Fibroblast of gingiva (primary cell): ENCODE data around the gene CBX6.
A peak's percentile ranks its signal among the peaks of the same experiment; 100 is the strongest.

Experiments
- DNase-seq: peaks from one replicate; pipeline ENCODE4 v3.0.0-alpha.2; 2011; ENCODE audit warnings: low read depth

Gene CBX6

DNA sequence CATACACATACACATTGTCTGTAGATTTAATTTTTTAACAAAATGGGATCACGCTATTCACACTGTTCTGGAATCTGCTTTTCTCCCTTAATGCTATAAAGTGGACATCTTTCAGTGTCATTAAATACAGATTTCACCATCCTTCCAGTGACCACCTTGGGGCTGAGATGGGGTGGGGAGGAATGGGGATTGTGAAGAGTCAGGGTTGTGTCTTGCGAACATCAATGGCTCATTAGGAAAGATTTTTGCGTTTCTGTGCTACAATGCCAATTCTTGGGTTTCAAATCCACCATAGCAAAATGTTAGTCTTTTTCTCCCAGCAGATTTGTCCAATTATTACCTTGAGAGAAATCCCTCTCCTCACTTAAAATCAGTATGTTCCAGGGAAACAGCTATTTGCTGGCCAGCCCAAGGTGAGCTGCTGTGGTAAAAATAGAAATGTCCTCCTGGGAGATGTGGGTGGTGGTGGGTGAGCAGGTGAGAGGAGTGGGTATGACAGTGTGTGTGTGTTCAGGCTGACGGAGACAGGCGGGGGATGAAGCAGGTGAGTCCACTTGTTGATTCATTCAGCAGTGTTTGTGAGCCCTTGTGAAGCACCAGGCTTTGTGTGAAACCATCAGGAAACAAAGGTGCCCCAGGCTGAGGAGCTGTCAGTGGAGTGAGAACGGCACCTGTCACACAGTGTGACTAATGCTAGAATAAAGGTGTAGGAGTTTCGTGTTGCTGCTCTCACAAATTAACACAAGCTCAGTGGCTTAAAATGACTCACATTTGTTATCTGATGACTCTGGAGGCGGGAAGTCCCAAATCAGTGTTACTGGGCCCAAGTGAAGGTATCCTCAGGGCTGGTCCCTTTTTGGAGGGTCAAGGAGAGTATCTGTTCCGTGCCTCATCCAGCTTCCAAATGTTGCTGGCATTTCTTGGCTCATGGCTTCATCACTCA is 1.7 kb upstream of the CBX6 start:
- DNase-seq = no peak

DNA sequence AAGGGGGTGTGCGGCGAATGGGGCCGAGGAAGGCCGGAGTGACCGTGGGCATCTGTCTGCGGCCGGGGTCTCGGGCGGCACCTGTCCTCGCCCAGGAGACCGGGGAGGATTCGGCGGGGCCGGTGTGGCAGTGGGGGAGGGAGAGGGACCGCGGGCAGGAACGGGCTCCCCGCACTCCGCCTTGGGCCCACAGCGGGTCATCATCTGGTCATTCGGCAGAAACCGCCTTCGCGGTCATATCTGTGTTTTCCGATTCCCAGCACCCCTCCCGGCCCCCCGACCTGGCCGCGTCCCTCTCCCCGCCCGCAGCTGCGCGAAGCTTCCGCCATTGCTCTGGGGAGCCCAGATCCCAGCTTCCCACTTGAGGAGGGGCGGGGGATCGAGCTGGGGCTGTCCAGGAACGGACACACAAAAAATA is 824 bp upstream of the CBX6 start:
- DNase-seq = peak; percentile 39

DNA sequence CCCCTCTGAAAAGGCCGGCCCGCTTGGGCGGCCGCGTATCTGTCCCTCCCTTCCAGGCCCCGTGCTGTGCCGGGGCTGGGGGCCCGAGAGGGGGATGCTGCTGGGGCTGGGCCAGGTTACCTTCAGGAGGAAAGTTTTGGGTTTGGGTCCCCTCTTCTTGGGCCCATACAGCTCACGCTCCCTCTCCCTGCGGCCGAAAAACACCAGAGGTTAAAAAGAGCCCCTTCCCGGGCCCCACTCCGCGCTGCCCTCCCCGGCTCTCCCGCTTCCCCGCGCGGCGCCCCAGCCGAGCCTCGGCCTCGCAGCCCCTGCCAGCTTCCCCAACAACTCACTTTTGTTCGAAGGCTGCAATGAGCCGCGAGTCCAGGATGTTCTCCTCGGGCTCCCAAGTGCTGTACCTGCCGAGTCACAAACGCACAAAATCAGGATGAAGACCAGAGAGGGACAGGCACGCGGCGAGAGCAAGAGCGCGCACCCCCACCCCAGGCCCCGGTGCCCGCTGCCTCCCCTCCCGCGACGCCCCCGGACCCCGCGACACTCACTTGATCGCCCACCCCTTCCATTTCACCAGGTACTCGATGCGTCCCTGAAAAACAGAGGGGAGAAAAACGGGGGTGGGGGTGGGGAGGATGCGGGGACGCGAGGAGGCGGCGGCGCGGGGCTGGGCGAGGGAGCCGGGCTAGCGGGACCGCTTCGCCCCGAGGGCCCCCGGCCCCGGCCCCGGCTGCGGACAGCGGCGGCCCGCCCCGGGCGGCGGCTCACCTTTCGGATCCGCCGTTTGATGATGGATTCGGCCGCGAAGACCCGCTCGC is 450 bp downstream of the CBX6 start:
- DNase-seq = no peak

DNA sequence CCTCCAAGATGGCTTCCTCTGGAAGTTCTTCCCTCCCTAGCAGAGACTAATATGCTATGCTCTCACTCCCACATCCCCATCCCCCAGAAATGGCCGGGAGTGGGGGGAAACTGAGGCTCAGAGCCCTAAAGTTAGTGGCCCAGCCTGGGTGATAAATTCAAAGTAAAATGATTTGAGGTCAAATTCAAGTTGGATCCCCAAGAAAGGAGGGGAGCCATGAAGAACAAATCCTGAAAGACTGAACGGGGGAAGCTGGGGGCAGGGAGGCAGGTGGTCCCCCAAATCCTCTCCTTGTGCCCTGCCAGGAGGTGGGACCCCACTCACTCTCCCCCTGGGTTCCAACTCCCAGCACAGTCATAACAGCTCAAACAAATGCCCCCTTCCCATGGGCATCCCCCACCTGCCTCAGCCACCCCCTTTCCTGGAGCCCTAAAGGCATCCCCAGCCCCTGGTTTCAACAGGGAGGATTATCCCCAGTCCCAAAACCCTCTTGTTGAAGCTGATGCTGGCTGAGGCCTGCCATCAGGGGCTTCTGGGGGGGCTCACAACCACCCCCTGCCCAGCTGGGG is 1.1 kb downstream of the CBX6 start:
- DNase-seq = no peak

DNA sequence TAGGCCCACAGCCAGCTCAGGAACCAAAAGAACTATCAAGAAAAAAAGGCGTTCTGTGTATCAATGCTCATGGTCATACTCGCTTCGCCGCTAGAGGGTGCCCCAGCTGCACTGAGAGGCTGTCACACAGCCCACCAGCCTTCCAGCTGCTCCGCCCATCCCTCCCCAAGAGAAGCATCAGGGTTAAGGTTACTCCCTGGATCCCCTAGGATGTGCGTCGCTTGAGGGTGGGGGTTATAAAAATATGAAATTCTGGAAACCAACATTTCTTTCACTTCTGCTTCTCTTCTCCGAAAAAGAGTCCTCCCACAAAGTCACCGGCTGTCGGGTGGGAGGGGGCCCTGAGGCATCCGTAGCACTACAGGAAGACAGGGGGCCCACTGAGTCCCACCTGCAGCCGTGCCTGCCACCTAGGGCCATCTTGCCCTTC is 1.7 kb downstream of the CBX6 start:
- peak; percentile 72 for DNase-seq

DNA sequence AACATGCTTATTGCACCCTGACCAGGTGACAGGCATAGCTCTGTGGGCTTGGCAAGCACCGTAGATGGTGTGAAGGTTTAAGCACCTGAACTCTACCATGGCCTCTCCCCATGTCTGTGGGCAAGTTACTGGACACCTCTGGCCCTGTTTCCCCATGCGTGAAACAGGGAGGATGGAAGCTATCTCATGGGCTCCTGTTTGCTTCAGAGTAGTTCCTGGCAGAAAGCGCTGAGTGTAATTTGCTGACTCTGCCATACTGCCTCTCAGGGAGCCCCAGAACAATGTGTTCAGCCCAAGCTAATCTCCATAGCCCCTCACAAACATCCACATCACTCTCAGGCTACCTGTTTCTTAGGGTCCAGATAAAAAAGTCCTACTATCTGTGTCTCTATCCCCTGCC is 2.4 kb downstream of the CBX6 start:
- no peak for DNase-seq

DNA sequence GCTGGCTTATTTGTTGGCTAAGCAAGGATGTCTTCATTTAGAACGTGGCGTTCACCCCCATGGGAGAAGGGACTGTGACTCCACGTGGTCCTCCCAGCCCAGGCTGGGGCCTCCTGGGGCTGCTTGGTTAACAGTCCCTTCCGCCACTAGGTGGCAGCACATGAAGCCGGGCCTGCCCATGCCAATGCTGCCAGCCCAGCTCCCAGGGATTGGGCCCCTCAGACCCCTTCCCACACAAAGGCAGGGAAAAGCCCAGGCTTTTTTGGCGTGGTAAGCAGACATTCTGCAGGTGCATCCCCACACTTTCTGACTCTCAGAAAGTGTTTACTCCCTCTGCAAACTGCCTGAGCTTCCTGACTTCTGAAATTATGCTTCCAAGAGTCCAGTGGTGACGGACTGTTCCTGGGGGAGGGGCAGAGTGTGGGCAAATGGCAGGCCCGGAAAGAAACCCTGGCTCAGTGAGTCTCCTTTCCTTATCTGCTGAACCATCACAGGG is 3.1 kb downstream of the CBX6 start:
- peak; percentile 44 for DNase-seq

DNA sequence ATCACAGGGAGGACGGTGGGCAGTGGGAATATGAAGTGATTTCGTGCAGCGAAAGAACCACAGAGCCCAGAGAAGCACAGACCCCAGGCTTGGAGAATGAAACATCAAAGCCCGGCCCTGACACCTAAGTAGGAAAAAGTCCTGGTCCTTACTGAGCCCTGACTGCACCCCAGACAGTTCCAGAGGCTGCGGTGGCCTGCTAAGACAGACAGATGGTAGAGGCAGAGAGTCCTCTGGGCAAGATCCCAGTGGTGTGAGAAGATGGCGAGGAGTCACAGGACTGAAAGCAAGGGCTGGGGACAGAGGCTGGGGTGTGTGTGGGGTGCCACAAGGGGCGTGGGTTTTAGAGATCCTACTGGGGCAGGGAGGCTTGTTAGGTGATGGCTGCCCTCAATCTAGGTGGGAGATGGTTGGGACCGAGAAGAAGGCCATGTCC is 3.7 kb downstream of the CBX6 start:
- DNase-seq = no peak

DNA sequence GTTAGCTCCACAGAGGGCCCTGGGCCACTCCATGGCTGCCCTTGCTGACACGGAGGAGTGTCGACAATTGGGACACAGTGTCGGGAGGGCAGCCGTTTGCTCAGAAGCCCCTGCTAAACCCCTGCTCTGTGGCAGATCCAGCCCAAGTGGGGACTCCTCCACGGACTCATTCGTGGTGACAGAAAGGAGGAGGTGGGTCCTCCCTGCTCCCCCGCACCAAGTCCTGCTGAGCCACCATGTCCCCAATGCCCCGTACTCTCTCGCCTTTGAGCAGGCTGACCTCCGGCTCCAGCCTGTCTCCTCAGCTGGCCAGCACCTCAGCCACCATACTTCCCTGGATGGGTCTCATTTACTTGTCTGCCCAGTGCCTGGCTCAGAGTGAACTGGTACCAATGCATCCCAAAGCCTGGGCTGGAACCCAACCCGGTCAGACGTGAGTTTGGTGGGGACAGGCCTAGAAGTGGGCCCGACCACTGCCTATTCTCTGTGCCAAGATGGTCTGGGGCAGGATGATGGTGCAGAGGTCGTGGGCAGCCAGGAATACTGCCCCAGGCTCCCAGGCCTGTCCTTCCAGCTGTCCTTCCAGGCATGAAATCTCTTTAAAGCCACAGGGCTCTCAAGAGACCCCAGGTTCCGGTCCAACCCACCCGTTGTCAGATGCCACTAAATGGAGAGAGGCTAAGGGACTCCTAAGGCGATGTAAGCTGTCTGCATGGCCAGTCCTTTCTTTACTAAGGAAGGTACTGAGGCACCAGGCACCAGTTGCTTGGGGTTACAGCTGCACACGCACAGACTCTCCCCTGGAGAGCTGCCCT is 4.3 kb downstream of the CBX6 start:
- DNase-seq = no peak

DNA sequence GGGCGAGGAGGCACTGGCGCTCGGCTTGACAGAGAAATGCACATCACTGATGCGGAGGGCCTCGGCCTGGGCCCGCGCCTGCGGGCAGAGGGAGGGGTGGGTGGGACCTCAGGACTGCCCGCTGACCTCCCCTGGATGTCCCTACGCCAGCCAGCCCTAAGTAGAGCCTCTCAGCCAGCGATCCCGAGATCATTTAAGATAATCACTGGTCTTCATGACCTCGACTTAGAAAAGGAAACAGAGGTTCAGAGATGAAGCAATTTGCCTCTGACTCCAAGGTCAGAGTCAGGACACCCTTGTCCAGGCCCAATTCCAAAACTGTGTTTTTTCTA is 4.9 kb downstream of the CBX6 start:
- no peak for DNase-seq

DNA sequence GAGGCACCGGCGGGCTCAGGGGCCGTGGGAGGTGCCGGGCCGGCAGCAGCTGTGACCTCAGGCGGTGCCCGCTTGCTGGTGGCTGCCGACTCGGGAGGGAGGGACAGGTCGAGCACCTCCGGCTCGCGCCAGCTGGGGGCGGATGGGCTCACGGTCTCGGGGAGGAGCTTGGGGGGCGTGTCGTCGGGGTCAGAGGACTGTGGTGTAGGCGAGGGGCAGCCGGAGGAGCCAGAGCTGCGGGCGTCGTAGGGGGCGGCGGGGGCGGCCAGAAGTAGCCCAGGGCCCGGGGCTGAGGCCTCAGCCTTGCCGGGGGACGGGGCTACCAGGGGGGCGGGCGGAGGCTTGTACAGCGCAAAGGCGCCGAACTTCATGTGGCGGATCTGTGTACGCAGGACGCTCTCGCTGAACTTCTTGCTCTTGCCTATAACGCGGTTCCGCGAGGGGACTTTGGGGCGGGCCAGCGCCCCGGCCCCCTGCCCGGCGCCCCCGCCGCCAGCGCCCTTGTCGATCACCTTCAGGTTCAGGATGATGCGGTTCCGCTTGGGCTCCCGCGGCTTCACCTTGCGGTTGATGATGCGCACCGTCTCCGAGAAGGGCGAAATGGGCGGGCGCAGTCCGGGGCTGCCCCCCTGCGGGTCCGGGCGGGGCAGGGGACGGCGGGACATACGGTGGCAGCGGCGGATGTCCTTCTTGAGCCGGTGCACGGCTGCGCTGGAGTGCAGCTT is 5.5 kb downstream of the CBX6 start:
- DNase-seq = no peak

DNA sequence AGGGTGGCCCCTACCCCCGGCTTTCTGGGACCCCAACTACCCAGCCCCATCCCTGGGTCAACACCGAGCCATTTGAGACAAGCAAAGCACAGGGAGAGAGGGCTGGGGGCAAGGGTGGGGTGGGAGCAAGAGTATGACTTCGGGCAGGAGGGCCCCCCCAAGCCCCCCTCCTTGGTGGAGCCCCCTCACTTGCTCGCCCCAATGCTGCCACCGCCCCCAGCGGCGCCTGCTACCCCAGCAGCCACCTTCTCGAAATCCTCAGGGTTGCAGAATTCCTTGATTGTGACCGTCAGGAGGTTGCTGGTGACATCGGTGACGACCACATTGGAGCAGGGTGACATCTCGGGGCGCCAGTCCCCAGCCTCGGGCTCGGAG is 6.0 kb downstream of the CBX6 start:
- DNase-seq = no peak

DNA sequence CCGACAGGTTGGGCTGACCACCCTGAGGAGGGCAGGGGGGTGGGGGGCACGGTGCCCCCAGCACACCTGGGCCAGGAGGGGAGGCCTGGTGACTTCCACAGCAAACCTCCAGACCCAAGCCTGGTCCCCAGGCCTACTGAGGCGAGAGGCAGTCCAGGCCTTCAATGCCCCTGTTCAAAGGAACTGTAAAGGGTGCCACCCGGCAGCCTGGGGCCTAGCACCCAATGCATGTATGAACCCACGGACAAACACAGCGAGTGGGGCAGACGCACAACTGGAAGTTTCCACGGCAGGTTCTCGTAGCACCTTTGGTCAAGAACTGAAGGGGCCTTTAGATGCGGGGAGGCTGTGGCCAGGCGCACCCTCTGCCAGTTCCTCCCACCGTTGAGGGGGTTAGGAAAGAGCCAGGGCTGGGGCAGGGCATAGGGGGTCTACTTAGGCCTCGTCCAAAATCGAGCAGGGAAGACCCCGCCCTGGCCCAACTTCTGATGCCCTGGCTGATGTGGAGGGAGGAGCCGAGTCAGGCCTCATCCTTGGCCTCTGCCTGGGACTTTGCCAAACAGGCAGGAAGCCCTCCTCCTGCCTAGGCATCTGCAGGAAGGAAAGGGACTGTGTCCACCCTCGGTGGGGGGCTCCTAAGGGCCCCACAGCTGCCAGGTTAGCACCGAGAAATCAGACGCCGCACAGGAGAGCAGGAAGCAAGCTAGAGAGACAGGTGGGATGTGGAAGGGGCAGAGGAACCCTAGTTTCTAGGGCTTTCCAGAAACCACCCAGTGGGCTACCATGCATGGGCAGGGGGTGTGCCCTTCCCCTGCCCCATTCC is 6.6 kb downstream of the CBX6 start:
- DNase-seq = no peak

DNA sequence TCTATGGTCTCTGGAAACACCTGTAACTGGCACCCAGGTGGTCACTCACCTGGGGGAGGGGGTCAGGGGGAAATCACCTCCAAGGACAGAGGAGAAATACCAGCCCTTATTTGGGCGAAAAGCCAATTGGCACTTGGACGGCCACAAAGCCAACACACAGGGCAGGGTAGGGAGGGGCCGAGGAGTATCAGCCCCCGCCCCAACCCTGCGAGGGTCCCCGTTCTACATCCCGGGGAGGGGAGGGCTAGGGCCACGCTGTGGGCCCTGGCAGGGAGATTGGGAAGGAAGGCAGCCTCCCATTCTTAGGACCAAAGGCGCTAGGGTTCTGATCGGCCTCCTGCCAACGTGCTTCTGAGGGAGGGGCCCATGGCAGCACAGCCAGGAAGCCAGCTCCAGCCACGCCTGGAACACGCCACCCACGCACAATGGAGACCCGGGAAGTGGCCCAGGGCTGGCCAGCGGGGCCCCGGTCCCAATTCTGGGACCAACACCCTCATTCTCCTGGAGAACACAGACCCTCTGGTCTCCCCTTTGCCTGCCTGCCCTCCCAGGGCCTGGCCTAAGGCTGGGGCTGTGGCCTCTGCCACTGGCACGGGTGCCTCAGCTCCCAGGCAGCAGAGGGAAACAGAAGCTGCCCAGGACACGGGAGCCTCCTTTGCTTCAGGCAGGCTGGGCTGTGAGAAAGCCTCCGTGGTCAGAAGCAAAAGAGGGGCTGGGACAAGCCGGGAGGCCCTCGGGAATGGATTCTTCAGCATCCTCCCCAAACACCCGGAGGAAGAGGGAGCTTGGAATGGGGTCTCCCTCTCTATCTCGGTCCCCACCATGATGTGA is 7.4 kb downstream of the CBX6 start:
- DNase-seq = no peak

DNA sequence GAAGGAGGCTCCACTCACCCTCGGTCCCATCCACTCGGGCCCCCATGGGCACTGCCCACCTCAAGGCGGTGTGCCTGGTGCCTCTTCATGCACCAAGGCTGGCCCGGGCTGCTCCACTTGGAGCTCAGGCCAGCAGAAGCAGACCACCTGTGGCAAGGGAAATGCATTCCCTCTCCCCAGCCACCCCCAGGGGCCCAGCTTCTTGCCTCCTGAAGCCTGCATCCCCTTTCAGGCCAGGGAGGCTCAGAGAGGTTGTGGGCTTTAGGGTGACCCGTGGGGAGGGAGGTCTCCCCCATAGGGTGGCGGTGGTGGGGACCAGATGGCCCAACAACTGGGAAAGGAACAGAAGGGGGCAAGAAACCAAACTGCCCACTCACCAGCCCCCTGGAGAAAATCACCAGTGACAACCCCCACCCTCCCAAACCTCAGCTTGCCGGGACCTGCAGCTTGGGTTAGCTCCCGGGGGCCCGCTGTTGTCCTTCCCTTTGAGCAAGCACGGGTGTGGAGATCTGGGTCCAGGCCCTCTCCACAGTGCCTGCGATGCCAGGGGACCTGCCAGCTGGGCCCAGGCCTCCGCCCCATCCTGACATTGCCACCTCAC is 8.4 kb downstream of the CBX6 start:
- DNase-seq = no peak

DNA sequence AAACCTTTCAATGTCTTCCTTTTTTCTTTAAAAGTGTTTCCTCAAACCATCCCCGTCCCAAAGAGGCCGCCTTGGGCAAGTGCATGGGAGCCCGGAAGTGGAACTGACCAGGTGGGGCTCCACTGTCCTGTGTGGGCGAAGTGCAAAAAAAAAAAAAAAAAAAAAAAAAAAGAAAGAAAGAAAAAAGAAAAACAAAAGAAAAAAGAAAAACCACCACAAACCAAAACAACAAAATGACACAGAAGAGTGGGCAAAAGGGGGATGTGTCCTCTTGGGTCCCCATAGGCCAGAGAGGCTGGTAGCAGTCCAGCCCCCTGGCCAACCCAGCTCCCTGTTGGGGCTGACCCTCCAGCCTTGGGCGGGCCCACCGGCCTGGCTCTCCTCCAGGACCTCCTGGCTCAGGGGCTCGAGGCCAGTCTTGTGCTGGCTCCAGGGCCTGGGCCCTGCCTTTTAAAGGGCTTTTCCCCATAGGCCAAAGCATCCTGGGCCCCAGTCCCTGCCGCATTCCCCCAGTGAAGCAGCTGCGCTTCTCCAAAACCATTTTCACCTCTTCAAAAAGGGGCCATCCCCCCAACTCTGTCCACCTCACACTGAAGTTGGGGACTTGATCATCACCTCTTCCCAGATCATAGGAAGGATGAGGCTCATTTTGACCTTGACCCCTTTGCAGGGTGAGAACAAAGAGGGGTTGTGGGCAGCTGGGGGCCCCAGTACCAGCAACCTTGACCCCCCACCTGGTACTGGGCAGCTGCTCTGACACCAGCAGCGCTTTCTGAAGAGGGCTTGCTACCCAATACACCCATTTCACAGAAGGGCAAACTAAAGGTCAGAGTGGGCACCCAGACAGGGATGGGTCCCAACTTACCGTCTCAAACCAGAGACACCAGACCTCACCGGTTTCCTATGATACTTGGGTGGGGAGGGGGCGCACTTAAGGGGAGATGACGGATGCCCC is 9.4 kb downstream of the CBX6 start:
- no peak for DNase-seq

DNA sequence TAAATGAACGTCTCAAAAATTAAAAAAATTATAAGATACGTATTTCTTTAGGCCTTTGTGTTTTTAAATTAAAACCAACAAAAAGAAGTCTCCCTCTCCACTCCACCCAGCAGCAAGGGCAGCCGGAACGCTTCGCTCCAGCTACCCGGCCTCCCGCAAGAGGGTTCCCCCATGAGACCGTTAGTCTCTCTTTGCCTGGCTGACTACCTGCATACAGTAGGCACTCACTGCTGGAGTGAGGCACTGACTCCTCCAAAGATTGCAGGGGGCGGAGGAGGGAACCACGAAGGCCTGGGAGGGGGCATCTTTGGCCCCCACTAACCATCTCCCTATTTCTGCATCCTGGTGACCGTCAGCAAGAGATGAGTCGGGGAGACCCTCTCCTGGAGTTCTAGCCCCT is 10.1 kb downstream of the CBX6 start:
- DNase-seq = no peak
